Measurements from ENCODE around the gene FAM241A.
"Not testable (repeated sequence)": the region's sequence is repeated elsewhere in the genome, so short reads cannot be mapped to it uniquely, and the experiment has no call there.

The FAM241A gene

DNA sequence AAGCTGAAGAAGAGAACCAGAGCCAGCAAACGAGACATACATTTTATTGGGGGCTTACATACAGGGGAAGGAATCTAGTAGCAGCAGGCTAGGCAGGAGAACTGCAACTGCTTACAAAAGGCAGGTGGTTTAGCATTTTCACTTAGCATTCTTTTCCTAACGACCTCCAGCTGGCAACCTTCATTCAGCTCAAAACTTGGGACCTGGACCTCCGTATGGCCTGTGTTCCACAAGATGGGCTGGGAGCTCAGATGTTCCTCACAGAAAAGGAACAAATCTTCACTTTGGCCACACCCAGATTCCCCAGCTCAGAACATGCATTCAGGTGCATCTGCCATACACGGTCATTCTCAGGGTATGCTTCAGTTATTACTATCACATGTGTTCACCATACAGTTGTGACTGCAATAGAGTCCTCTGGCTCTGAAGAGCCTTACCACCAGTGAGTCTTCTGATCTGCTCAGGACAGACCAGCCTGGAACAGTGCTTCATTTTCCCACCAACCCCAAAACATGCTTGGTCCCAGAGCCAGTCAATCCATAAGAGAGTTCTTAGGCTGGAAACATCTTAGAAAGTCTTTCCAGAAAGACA lies 56.8 kb downstream of the FAM241A start:
- DNase-seq (ENCODE audit: extremely low read depth, low read depth), result no peak
- no peak for TF ChIP-seq CTCF (IDR thresholded peaks at IDR 0.05; ENCODE audit: low read depth, low read length)

DNA sequence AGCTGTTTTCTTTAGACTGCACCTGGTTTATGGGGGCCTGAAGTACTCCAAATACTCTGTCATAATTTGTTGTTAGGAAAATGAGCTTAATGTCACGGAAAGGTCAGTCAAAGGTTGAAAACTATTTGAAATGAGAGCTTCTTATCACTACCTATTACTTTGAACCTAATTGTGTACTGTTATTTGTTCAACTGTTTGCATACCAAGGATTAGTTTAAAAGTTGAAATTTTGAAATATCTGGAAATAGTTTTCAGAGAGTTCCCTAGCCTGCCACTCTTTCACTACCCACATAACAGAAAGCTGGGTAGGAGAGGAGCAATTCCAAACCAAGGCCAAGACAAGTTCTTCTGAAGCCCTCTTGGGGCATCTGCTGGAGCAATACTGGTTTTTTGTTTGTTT lies 58.3 kb downstream of the FAM241A start:
- no peak for TF ChIP-seq CTCF (IDR thresholded peaks at IDR 0.05; ENCODE audit: low read depth, low read length)
- DNase-seq (ENCODE audit: extremely low read depth, low read depth), result no peak

DNA sequence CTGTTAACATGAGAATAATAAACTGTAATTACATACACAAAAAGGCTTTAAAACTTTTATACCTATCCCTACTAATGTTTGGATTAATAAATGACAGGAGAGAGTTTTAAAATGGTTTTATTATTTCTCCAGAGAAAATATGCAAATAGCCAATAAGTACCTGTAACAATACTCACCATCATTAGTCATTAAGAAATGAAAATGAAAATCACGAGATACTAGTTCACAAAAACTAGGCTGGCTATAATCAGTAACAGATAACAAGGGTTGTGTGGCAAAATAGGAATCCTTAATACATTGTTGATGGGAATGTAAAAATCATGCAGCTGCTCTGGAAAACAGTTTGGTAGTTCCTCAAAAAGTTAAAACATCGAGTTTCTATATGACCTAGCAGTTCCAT lies 61.2 kb downstream of the FAM241A start:
- DNase-seq (ENCODE audit: extremely low read depth, low read depth), result no peak
- TF ChIP-seq CTCF (IDR thresholded peaks at IDR 0.05; ENCODE audit: low read depth, low read length), result no peak

- DNase-seq (ENCODE audit: extremely low read depth, low read depth), result not testable (repeated sequence)
These were observed 63.2 kb downstream of the FAM241A start for GRCh38 chr4:112208137-112209095.

- TF ChIP-seq CTCF (IDR thresholded peaks at IDR 0.05; ENCODE audit: low read depth, low read length), result no peak
- DNase-seq (ENCODE audit: extremely low read depth, low read depth), result no peak
These were observed 65.5 kb downstream of the FAM241A start for GRCh38 chr4:112210777-112211176.

DNA sequence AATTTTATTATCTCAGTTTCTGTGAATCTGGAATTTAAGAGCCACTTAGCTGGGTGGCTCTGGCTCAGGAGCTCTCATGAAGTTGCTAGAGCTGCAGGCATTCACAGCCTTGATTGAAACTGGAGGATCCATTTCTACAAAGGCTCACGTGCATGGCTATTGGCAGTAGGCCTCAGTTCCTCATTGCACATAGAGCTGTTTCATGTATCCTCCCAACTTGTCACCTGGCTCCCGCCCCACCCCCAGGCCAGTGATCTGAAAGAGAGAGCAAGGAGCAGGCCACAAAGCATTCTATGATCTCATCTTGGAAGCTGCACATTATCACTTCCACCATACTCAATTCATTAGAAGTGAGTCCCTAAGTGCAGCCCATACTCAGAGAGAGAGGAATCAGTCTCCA lies 67.8 kb downstream of the FAM241A start:
- no peak for DNase-seq (ENCODE audit: extremely low read depth, low read depth)

DNA sequence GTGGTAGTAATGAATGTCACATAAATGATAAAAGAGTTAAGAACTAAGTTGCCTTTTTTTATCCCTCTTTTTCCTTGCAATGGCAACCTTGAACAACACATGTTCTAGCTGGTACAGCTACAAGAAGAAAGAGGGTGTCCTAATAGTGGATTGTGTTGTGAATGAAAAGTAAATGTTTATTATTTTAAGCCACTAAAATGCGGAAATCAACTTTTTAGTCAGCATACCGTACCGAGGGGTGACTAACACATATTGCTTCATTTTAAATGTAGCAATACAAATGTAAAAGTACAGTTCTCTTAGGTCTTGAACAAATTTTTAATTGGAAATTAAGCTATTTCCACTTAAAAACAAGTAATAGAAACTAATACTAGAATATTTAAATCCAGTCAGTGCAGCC lies 68.6 kb downstream of the FAM241A start:
- no peak for TF ChIP-seq CTCF (IDR thresholded peaks at IDR 0.05; ENCODE audit: low read depth, low read length)
- no peak for DNase-seq (ENCODE audit: extremely low read depth, low read depth)

More for the DNA sequence above, 67.8 kb downstream of the FAM241A start:
- TF ChIP-seq CTCF (IDR thresholded peaks at IDR 0.05; ENCODE audit: low read depth, low read length), result no peak
